SHP77 (cell line): Measurements from ENCODE around the gene LITAF.
"Not testable (repeated sequence)": the region's sequence is repeated elsewhere in the genome, so short reads cannot be mapped to it uniquely, and the experiment has no call there.

ENCODE experiments used
- DNase-seq, 2 experiments: peaks; one replicate each; lab custom pipeline; 2025; lab: John Stamatoyannopoulos, UW

LITAF gene

DNA sequence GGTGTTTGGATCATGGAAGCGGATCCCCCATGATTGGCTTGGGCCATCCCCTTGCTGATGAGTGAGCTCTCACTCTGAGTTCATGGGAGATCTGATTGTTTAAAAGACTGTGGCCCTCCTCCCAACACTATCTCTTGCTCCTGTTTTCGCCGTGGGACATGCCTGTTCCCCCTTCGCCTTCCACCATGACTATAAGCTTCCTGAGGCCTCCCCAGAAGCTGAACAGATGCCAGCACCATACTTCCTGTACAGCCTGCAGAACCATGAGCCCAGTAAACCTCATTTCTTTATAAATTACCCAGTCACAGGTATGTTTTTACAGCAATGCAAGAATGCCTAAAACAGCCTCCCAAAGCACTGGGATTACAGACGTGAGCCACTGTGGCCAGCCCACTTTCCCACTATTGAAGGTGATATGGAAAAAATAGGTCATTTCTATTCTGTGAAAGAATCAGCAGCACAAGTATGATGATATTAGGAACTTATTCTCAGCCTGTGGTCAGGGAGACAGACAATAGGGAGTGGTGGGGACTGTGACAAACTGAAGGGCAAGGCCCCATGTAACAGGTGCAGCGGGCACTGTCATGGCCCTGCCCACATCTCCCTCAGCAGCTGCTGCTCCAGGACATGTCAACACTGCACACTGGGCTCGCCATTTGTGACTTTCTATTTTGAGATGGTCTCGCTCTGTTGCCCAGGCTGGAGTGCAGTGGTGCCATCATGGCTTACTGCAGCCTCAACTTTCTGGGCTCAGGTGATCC, 33.7 kb upstream of the LITAF start:
- no peak for DNase-seq

DNA sequence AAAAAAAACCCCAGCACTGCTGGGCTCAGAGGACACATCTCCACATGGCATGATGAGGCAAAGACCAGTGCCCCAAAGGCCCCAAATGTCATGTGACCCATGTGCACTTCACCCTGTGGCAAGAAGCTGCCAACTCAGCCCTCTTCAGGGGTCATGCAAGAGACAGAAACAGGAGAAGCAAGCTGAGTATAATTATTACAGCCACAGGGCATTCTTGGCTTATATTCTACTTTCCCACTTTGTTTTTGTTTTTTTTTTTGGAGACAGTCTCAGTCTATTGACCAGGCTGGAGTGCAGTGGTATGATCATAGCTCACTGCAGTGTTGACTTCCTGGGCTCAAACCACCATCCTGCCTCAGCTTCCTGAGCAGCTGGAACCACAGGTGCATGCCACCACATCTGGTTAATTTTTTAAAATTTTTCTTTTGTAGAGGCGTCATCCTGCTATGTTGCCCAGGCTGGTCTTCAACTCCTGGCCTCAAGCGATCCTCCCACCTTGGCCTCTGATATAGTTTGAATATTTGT, 32.7 kb upstream of the LITAF start:
- no peak for DNase-seq

DNA sequence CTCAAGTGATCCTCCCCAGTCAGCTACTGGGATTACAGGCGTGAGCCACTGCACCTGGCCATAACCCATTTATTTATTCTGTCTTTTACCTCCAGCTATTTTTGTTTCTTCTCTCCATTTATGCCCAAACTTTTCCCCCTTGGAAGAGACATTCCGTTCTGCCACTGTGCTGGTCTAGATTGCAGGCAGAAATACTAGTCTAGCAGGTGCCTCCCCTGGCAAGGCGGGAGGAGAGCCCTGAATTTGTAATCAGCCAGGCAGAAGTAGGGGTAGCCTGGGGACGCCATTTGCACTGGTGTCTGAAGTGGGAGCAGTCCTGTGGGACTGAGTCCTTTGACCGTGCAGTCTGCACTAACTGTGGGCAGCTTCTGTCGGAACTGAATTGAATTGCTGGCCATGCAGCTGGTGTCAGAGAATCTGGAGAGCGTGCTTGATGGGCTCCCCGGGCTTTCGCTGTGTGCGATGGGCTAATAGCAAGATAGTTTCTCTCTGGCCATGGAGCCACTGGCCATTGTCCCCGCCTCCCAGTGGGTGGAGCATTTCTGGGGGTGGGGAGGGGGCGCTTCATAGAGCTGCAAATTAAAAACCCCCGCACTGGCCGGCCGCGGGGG, 31.5 kb upstream of the LITAF start:
- DNase-seq, result no peak

DNA sequence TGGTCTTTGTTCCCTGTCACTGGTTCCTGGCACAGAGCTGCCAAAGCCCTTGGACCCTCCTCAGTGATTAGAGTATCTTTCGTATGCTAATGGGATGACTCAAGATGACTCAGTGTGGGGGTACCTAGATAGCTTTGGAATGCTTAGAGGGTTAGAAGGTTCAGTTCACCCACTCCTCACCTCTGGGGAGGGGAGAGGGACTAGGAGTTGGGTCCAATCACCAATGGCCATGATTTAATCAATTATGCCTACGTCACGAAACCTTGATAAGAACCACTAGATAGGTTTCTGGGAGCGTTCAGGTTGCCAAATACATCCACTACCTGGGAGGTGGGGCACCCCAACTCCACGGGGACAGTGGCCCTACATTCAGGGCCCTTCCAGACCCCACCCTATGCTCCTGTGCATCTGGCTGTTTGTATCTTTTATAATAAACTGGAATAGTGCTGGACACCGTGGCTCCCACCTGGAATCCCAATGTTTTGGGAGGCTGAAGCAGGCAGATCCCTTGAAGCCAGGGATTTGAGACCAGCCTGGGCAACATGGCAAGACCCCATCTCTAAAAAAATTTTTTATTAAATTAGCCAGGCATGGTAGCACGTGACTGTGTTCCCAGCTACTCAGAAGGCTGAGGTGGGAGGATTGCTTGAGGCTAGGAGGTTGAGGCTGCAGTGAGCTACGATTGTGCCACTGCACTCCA, 29.2 kb upstream of the LITAF start:
- no peak for DNase-seq

DNA sequence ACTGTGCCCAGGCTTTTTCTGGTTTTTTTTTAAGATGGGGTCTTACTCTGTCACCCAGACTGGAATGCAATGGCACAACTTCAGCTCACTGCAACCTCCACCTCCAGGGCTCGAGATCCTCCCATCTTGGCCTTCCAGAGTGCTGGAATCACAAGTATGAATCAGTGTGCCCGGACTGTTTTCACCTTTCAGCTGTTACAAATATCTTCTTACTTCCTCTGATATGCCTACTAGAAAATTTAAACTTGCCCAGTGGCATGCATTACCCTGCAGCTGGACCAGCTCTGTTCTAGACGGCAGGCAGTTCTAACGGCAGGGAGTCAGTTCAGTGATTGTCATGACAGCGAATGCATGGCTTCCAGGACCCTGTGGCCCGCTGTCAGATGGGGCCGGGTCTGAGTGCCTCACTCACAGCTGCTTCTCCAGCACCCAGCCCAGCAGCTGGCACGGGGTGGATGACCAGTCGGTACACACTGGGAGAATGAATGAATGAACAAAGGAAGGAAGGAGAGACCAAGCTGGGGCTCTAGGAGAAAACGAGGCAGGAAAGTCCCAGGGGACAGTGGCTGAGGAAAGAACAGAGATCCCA, 28.0 kb upstream of the LITAF start:
- no peak for DNase-seq

DNA sequence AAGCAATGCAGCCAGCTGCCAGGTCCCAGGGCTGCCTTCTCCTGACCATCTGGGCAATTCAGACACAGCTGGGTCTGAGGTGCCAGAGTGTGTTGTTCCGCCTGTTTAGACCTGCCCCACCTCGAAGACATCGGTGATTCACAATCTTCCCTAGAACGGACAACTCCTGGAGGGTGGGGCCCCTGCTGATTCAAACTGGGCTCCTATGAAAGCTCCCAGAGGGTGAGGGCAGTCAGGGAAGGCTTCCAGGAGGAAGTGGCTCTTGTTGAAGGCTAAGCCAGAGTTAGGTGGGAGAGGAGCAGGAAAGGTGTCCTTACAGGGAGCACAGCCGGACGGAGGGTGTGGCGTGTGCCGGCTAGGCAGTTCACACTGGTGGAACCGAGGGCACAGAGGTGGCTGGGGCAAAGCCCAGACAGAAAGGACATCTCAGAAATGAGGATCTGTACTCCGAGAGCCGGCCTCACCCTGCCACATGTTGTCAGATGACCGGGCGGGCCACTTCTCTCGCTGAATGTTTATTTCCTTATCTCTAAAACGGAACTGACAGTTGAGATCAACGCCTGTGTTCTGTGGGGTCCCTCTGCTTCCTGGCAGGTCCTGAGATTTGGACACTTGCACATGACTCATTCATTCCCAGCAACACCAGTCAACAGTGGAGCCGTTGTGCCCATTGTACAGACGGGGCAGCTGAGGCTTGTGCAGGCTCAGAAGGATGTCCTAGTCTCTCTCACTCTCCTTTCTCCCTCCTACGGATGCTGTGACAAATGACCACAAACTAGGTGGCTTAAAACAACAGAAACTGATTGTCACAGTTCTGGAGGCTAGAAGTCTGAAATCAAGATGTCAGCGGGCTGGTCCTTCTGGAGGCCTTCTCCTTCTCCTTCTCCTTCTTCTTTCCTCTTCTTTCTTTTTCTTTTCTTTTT, 26.9 kb upstream of the LITAF start:
- DNase-seq, result no peak

DNA sequence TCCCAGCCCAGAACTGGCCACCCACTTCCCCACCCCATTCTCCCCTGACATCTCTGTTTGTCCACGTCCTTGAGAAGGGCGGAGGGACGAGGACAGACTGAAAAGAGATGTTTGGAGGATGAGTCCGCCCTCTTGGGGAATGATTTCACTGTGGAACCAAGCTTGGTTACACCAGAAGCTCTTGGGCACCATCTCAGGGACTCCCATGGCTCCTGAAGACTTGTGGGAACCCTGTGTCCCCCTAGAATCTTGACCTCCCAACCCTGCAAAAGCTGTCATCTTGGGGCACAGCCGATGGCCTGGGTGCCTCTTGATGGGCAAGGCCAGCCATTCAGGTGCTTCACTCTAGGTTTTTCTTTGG, 25.9 kb upstream of the LITAF start:
- DNase-seq, result no peak

DNA sequence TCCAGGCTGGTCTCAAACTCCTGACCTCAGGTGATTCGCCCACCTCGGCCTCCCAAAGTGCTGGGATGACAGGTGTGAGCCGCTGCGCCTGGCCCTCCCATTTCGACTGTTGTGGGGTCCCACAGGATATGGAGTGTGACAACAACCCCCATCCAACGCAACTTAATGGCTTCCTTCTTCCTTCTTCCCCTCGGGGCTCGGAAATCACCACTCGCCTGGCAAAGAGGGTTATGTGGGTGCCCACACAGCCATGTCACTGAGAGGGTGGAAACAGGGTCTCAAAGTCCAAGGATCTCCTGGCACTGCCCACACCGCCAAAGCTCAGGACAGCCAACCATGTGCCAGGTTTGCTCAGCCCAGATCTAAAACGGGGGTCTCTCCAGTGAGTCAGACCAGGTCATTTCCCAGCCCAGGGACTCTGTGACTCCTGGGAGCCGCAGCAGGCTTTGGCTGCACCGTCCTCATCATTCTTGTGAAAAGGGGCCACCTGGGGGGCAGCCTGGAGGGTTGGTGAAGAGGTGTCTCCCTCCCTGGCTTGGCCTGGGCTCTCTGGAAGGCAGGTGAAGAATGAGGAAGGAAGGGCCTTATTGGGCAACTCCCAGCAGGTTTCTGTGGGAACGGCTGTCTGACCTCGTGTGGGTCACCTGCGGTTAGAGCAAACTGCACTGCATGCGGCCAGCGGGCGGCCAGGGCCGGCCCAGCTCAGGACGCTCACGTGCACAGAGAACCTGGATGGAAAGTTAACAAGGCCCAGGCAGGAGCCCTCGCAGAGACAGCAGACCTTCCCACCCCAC, 25.3 kb upstream of the LITAF start:
- no peak for DNase-seq

DNA sequence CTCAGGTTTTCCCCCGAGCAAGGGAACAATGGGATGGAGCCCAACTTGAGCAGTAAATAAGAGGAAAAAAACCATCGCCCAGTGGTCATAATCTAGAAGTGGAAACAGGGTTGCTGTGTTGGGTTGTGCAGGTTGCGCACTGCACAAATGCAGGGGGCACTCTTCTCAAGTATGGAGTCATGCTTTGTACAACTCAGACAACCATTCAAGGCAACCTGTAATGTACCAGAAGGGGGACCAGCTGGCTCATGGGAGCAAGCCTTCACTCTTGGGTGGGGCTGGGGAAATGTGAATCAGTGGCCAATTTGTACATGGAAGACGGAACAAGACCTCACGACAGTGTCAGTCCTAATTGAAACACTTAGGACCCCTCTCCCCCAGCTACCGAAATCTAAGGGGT, 23.9 kb upstream of the LITAF start:
- no peak for DNase-seq

DNA sequence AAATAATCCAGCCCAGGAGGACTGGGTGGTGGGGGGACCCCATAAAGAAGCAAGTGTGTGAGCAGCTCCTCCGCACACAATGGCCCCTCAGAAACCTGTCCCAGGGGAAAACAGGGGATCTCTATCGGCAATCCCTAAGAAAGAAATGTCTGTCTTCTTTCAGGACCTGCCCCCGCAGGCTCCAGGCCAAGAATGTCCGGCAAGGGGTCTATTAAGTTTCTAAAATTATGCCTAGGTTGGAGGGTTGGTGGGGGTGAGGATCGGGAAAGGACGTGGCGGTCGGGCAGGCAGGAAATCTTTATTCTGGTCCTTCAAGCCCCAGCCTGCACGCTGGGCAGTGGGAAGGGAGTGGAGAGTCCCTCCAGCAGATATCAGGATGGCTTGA, 23.4 kb upstream of the LITAF start:
- DNase-seq, result no peak

DNA sequence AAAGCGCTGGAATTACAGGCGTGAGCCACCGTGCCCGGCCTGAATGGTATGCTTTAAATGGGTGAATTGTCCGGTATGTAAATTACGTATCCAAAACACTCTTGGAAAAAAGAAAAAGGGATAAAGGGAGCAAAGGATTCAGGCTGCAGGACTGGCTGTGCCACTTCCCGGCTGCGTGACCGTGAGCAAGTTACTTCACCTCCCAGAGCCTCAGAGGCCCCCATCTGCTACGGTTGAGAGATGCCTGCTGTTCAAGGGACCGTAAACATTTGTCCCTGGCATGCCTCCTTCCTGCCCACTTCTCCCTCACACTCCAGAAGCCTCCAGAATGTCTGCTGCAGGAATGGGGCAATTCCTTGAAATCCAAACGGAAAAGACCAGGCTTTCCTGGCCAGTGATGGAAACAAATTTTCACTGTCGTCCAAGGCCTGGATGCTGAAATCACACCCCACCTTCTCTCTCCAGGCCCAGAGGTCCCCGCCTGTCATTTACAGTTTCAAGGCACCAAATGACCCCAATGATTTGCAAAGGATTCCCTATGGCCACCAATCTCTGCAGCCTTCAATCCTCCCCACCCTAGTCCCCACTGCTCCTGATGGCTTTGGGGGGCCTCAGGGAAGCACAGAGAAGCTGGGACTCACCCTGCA, 22.9 kb upstream of the LITAF start:
- DNase-seq, result no peak

DNA sequence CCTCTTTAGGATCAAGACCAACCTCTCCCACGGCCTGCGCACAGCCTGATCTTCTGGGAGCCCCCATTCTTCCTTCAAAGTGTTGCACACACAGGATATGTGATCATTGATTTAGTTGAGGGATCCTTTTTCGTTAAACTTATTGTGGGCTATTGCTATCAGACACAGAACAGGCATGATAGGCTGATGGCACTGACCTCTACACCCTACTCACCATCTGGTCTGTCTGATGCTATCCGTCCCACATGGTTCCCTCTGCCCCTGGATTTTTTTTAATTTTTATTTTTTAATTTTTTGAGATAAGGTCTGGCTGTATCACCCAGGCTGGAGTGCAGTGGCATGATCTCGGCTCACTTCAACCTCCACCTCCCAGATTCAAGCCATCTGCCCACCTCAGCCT, 19.2 kb upstream of the LITAF start:
- DNase-seq, result no peak

DNA sequence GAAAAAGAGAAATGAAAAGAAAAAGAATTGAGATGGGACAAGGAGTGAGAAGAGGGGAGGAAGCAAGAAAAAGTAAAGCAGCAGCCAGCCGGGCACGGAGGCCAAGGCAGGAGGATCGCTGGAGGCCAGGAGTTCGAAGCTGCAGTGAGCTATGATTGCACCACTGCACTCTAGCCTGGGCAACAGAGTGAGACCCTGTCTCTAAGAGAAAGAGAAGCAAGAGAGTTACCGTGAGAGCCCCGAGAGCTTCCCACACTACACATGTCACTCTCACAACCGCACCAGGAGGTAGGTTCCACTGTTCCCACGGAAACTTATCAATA, 18.8 kb upstream of the LITAF start:
- no peak for DNase-seq

DNA sequence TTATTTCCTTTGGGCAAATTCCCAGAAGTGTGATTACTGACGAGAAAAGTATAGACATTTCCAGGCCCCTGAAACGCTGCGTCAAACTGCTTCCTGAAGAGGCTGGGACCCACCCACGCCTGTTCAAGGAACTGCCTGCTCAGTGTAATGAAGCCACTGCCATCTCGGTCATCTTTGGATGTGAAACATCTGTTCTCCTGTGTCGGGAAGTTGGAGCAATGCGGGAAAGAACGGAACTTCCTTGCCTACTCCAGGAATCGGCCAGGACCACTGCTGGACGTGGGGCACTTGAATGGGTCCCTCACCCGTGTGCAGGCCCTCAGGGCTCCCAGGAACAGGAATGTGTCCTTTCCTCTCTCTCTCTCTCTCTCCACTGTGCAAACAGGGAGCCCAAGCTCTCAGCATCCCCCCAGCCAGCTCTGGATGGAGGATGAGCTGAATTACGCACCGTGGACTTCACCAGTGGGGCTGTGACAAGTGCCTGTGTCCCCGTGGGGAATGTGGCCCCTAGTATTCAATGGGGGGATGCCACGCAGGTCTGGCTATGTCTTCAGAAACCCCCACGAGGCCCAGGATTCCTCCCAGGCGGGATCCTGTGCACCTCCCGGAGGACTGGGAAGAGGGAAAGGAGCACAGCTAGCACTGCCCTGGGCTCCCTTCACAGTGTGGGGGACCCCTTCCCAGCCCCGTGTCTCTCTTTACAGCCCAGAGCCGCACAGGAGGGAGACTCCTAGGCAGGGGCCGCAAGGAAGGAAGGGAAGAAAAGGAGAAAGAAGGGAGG, 18.3 kb upstream of the LITAF start:
- no peak for DNase-seq

DNA sequence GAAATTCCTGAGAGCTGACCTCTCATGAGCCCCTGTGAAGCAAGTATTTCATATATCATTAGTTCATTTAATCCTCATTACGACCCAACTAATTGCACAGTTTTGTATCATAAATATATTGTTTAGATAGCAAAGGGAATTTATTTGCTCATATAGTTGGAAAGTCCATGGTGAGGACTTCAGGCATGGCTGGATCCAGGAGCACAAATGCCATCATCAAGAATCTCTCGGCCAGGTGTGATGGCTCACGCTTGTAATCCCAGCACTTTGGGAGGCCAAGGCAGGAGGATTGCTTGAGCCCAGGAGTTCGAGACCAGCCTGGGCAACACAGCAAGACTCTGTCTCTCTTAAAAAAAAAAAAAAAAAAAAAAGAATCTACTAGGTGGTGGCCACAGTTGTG, 17.6 kb upstream of the LITAF start:
- DNase-seq, result not testable (repeated sequence)

DNA sequence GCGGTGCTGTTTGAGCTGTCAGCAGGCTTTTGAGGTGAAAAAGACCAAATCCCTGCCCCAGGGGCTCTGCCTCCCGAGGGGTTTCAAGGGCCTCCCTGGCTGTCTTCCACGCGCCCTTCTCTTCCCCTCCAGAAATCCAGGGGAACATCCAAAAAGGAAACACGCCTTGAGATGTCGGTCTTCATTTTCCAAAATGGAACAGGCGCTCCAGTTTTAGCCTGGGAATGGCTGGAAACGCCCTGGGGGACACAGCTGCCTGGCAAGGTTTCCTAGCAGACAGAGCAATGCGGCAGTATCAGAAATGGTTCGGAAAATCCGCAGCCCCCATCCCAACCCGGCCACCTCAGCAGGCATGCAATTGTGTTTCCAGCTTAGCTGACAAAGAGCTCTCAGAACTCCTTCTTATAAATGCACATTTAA, 16.6 kb upstream of the LITAF start:
- no peak for DNase-seq

DNA sequence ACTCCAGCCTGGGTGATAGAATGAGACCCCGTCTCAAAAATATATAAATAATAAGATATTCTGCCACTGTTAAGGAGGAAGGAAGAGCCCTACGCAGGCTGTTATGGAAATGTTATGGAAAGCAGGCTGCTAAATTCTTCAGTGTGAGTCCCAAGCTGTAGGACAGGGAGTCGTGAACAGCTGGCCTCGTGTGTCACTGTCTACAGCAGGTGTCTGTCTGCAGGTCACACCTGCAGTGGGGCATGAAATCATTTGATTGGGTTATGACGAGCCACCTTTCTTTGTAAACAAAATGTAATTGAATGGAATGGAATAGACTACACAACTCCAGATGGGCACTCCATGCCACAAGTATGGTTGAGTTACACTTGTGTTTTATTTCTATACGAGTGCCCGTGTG, 15.6 kb upstream of the LITAF start:
- peak; percentile 41 to 58 for DNase-seq

DNA sequence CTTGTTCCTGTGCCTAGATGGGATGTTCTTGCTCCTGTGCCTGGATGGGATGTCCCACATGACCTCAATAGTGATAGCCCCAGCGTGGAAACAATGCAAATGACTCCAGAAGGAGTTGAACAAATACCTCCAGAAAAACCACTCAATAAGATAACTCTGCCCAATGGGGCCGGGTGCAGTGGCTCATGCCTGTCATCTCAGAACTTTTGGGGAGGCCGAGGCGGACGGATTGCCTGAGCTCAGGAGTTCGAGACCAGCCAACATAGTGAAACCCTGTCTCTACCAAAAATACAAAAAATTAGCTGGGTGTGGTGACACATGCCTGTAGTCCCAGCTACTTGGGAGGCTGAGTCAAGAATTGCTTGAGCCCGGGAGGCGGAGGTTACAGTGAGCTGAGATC, 15.2 kb upstream of the LITAF start:
- DNase-seq, result no peak

DNA sequence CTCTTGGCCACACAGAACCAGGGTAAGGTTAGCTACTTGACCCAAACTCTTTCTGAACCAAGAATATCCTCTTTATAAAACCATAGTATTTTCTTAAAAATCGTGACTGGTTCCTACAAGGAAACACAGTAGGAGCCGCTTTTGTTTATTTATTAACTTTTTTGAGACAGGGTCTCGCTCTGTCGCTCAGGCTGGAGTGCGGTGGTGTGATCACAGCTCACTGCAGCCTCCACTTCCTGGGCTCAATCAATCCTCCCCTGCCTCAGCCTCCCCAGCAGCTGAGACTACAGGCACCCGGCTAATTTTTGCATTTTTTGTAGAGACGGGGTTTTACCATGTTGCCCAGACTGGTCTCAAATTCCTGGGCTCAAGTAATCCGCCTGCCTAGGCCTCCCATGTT, 14.7 kb upstream of the LITAF start:
- DNase-seq, result no peak

DNA sequence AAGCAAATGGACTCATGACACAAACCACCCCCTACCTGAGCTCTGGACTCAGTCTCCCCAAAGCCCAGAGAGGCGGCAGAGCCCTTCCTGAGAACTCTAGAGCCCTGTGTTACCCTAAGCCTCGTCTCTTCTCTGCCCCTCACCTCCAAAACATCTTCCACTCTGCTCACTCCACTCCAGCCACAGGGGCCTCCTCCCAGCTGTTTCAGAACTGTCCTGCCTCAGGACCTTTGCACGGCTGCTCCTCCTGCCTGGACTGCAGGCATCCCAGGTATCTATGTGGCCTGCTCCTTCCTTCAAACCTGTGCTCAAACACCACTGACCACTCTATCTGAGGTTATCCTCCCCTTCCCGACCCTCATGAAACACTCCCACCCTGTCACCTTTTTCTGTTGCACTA, 12.9 kb upstream of the LITAF start:
- DNase-seq, result no peak
